Type B pancreatic cell (in vitro differentiated cells): ENCODE measurements around the gene RASL10B. TPM values are rescaled to one million over a fixed set of nuclear protein-coding genes. Genes with fewer than 3 reads are reported as not detected.

ENCODE experiments used
- DNase-seq: peaks from one replicate; pipeline ENCODE4 v3.0.0; 2021; ENCODE audit warnings: mixed read lengths; ENCODE audit not compliant: unreplicated experiment; ENCODE audit errors: extremely low spot score
- H3K27ac Mint-ChIP-seq: 2 replicates; pipeline ENCODE4 v1.8.0; 2021; ENCODE audit warnings: mild to moderate bottlenecking, mixed read lengths
- H3K27me3 Mint-ChIP-seq: 2 replicates; pipeline ENCODE4 v1.8.0; 2021; ENCODE audit warnings: mixed read lengths
- H3K36me3 Mint-ChIP-seq: 2 replicates; pipeline ENCODE4 v1.8.0; 2021; ENCODE audit warnings: mixed read lengths
- H3K4me1 Mint-ChIP-seq: one replicate; pipeline ENCODE4 v1.8.0; 2021; ENCODE audit warnings: mixed read lengths; ENCODE audit not compliant: unreplicated experiment
- H3K4me3 Mint-ChIP-seq: 2 replicates; pipeline ENCODE4 v1.8.0; 2021; ENCODE audit warnings: mild to moderate bottlenecking, mixed read lengths
- H3K9me3 Mint-ChIP-seq: 2 replicates; pipeline ENCODE4 v1.8.0; 2021; ENCODE audit warnings: mixed read lengths
- CTCF ChIP-seq: fragments of 200-600 bp; sonication (generic); conservative IDR thresholded peaks from 2 replicates; pipeline ENCODE4 v1.5.0; 2021; ENCODE audit warnings: antibody characterized with exemption, mild to moderate bottlenecking
- total RNA-seq: library from RNA; stranded (reverse); gene quantifications from 2 replicates; pipeline ENCODE4 v1.2.1, GENCODE V29; 2021; ENCODE audit warnings: low replicate concordance

The RASL10B gene
- total RNA-seq, 1 donor from 2014 or later, result 29.4 TPM

- TF ChIP-seq CTCF, result no peak
- no peak for DNase-seq
- H3K9me3 Mint-ChIP-seq, result no peaks in the 10 kb centered on the region
- H3K4me1 Mint-ChIP-seq, result peaks cover 16% of the 10 kb centered on the region
- no peak overlapping the region for H3K4me3 Mint-ChIP-seq
- no peaks in the 10 kb centered on the region for H3K36me3 Mint-ChIP-seq
- H3K27me3 Mint-ChIP-seq, result peaks cover 6% of the 10 kb centered on the region
- no peak overlapping the region for H3K27ac Mint-ChIP-seq
Measured at GRCh38 chr17:35766489-35766877, 35.0 kb downstream of the RASL10B start.

GRCh38 chr17:35766903-35767510 lies 35.6 kb downstream of the RASL10B start:
- H3K36me3 Mint-ChIP-seq, result no peaks in the 10 kb centered on the region
- H3K27me3 Mint-ChIP-seq, result peaks cover 7% of the 10 kb centered on the region
- no peaks in the 10 kb centered on the region for H3K9me3 Mint-ChIP-seq
- TF ChIP-seq CTCF, result peak; percentile 65
- peaks cover 16% of the 10 kb centered on the region for H3K4me1 Mint-ChIP-seq
- H3K27ac Mint-ChIP-seq, result no peak overlapping the region
- peak overlapping the region; percentile 47 for H3K4me3 Mint-ChIP-seq
- DNase-seq, result no peak

GRCh38 chr17:35768797-35769196 lies 37.4 kb downstream of the RASL10B start:
- Mint-ChIP-seq H3K27me3 (peaks cover 16% of the 10 kb centered on the region), H3K27ac (no peak overlapping the region), H3K36me3 (no peaks in the 10 kb centered on the region), H3K4me1 (peaks cover 25% of the 10 kb centered on the region), H3K4me3 (no peak overlapping the region), H3K9me3 (no peaks in the 10 kb centered on the region)
- no peak for TF ChIP-seq CTCF
- DNase-seq, result no peak

GRCh38 chr17:35769895-35770486 lies 38.6 kb downstream of the RASL10B start:
- peaks cover 30% of the 10 kb centered on the region for H3K4me1 Mint-ChIP-seq
- peaks cover 17% of the 10 kb centered on the region for H3K27me3 Mint-ChIP-seq
- H3K27ac Mint-ChIP-seq, result no peak overlapping the region
- H3K4me3 Mint-ChIP-seq, result no peak overlapping the region
- peak; percentile 54 for TF ChIP-seq CTCF
- DNase-seq, result no peak
- no peaks in the 10 kb centered on the region for H3K36me3 Mint-ChIP-seq
- H3K9me3 Mint-ChIP-seq, result no peaks in the 10 kb centered on the region

GRCh38 chr17:35773129-35773528 lies 41.7 kb downstream of the RASL10B start:
- Mint-ChIP-seq H3K27ac (no peak overlapping the region), H3K36me3 (no peaks in the 10 kb centered on the region), H3K4me1 (peaks cover 25% of the 10 kb centered on the region), H3K9me3 (no peaks in the 10 kb centered on the region), H3K27me3 (peaks cover 15% of the 10 kb centered on the region), H3K4me3 (no peak overlapping the region)
- DNase-seq, result no peak
- no peak for TF ChIP-seq CTCF
